ENCODE data around the gene AGAP5. TPM values are rescaled to one million over a fixed set of nuclear protein-coding genes. Genes with fewer than 3 reads are reported as not detected.

Gene AGAP5
- total RNA-seq, 1 donor from 2014 or later: 8.0 TPM

GRCh38 chr10:73625004-73625883 is 72.7 kb downstream of the AGAP5 start:
- peaks cover 8% of the 10 kb centered on the region for H3K4me1 Mint-ChIP-seq (ENCODE audit: unreplicated experiment)
- peak; percentile 20 for DNase-seq (ENCODE audit: low spot score)

More at GRCh38 chr10:73625004-73625883, 72.7 kb downstream of the AGAP5 start:
- no peaks in the 10 kb centered on the region for H3K9me3 Mint-ChIP-seq (ENCODE audit: unreplicated experiment)
- TF ChIP-seq CTCF (IDR thresholded peaks at IDR 0.05; ENCODE audit: unreplicated experiment): no peak
- peaks cover 9% of the 10 kb centered on the region for H3K27me3 Mint-ChIP-seq (ENCODE audit: unreplicated experiment)
- peak overlapping the region; percentile 91 for H3K27ac Mint-ChIP-seq (ENCODE audit: unreplicated experiment)
- H3K4me3 Mint-ChIP-seq (ENCODE audit: unreplicated experiment): peak overlapping the region; percentile 99
- H3K36me3 Mint-ChIP-seq (ENCODE audit: low read depth, unreplicated experiment): no peaks in the 10 kb centered on the region

Other genes with a start within 250 kb of the AGAP5 start
- gene PPP3CB, start 202.1 kb downstream of the AGAP5 start, total RNA-seq (ENCODE audit: unreplicated experiment): 18.5 TPM
- 267 TPM for gene USP54, start 106.8 kb downstream of the AGAP5 start, total RNA-seq (ENCODE audit: unreplicated experiment)
- 4.0 TPM for gene MYOZ1, start 56.6 kb downstream of the AGAP5 start, total RNA-seq (ENCODE audit: unreplicated experiment)
- 0.13 TPM for gene SYNPO2L, start 42.1 kb downstream of the AGAP5 start, total RNA-seq (ENCODE audit: unreplicated experiment)
- gene SEC24C, start 46.3 kb upstream of the AGAP5 start, total RNA-seq (ENCODE audit: unreplicated experiment): 102 TPM
- gene CHCHD1, start 83.9 kb upstream of the AGAP5 start, total RNA-seq (ENCODE audit: unreplicated experiment): 22.5 TPM
- 176 TPM for gene ZSWIM8, start 87.5 kb upstream of the AGAP5 start, total RNA-seq (ENCODE audit: unreplicated experiment)
- gene NDST2, start 113.5 kb upstream of the AGAP5 start, total RNA-seq (ENCODE audit: unreplicated experiment): 32.8 TPM
- gene CAMK2G, start 176.4 kb upstream of the AGAP5 start, total RNA-seq (ENCODE audit: unreplicated experiment): 27.7 TPM
- gene PLAU, start 213.0 kb upstream of the AGAP5 start, total RNA-seq (ENCODE audit: unreplicated experiment): 19.5 TPM